Keratinocyte (primary cell): Measurements from ENCODE around the gene CACNA1C. TPM values are rescaled to one million over a fixed set of nuclear protein-coding genes. Genes with fewer than 3 reads are reported as not detected.

Experiments
- DNase-seq: peaks from one replicate; pipeline ENCODE4 v3.0.0-alpha.2; 2011; ENCODE audit warnings: low read depth, missing footprints, low spot score
- FAIRE-seq: peaks from 2 replicates; lab custom pipeline; 2011; peaks lifted over from hg19 to GRCh38; lab: Jason Lieb, UNC
- H2AFZ ChIP-seq: 2 replicates; pipeline ENCODE4 v1.6.0; 2012; ENCODE audit warnings: low read length, control low read depth, inconsistent platforms; ENCODE audit not compliant: control insufficient read depth
- H3K27ac ChIP-seq: 2 replicates; pipeline ENCODE4 v1.5.1; 2011; ENCODE audit warnings: low read length; ENCODE audit not compliant: control insufficient read depth, insufficient read depth
- H3K27me3 ChIP-seq: 3 replicates; pipeline ENCODE4 v1.6.0; 2011; ENCODE audit warnings: low read length; ENCODE audit not compliant: control insufficient read depth, insufficient read depth; ENCODE audit errors: extremely low read depth
- H3K36me3 ChIP-seq, 2 experiments: 2 replicates in 1 of 2; 3 replicates in 1 of 2; pipeline ENCODE4 v1.5.1; 2011; ENCODE audit warnings: low read length in 2 of 2, mild to moderate bottlenecking in 1 of 2; ENCODE audit not compliant: control insufficient read depth in 2 of 2, insufficient read depth in 2 of 2; ENCODE audit errors: extremely low read depth in 1 of 2
- H3K4me1 ChIP-seq: 3 replicates; pipeline ENCODE4 v1.5.1; 2011; ENCODE audit warnings: low read length; ENCODE audit not compliant: control insufficient read depth, insufficient read depth; ENCODE audit errors: extremely low read depth
- H3K4me2 ChIP-seq: 3 replicates; pipeline ENCODE4 v1.6.0; 2011; ENCODE audit warnings: low read depth, low read length; ENCODE audit not compliant: control insufficient read depth, insufficient read depth; ENCODE audit errors: extremely low read depth
- H3K4me3 ChIP-seq, 3 experiments: fragments of 200-600 bp in 1 of 3; sonication (generic) in 1 of 3; 2 replicates in 2 of 3; 3 replicates in 1 of 3; pipeline ENCODE4 v1.5.1; 2011 to 2016; ENCODE audit warnings: low read length in 3 of 3, mild to moderate bottlenecking in 3 of 3, control low read depth in 2 of 3, inconsistent platforms in 1 of 3, low read depth in 1 of 3, mixed read lengths in 1 of 3, mixed run types in 1 of 3, moderate library complexity in 1 of 3; ENCODE audit not compliant: control insufficient read depth in 2 of 3, insufficient read depth in 2 of 3; ENCODE audit errors: extremely low read depth in 1 of 3
- H3K79me2 ChIP-seq: 2 replicates; pipeline ENCODE4 v1.6.0; 2012; ENCODE audit warnings: low read length; ENCODE audit not compliant: control insufficient read depth, insufficient read depth
- H3K9ac ChIP-seq: 3 replicates; pipeline ENCODE4 v1.6.0; 2011; ENCODE audit warnings: low read length; ENCODE audit not compliant: control insufficient read depth, insufficient read depth; ENCODE audit errors: extremely low read depth
- H3K9me1 ChIP-seq: 3 replicates; pipeline ENCODE4 v1.6.0; 2011; ENCODE audit warnings: low read length; ENCODE audit not compliant: control insufficient read depth, insufficient read depth; ENCODE audit errors: extremely low read depth
- H3K9me3 ChIP-seq: 2 replicates; pipeline ENCODE4 v1.5.1; 2012; ENCODE audit warnings: low read depth, low read length; ENCODE audit not compliant: control insufficient read depth
- H4K20me1 ChIP-seq: 3 replicates; pipeline ENCODE4 v1.6.0; 2011; ENCODE audit warnings: low read length; ENCODE audit not compliant: control insufficient read depth, insufficient read depth; ENCODE audit errors: extremely low read depth
- EZH2 ChIP-seq: IDR thresholded peaks from one replicate; pipeline ENCODE4 v1.6.1; 2012; ENCODE audit warnings: inconsistent platforms, mild to moderate bottlenecking, low read length, moderate library complexity
- dilution Hi-C: fragments of 300-500 bp; cut with MboI; formaldehyde crosslinking; loops from one replicate; pipeline ENCODE4 v1.7.0; 2020; ENCODE audit warnings: low sequenced_read_pairs; ENCODE audit not compliant: extremely low pct_ligation_motif_present
- polyA plus RNA-seq, 5 experiments: library from polyadenylated mRNA; depleted of rRNA in 3 of 5; stranded (reverse) in 3 of 5; stranded (forward) in 1 of 5; unstranded in 1 of 5; fragments of >200 nt; gene quantifications; 1 replicate in 1 of 5; 2 replicates in 3 of 5; 3 replicates in 1 of 5; pipeline versions ENCODE4 v1.2.1 to v1.2.3, GENCODE V29; 2011 to 2012; ENCODE audit warnings: missing spikeins in 2 of 5, low read depth in 1 of 5, low replicate concordance in 1 of 5
- TF ChIP-seq, protein P1 (sequence below), 3 experiments: IDR thresholded peaks in 1 of 3; conservative IDR thresholded peaks in 1 of 3; optimal IDR thresholded peaks in 1 of 3; 2 replicates in 2 of 3; 3 replicates in 1 of 3; pipeline versions ENCODE3 to v1.5.1; 2011; ENCODE audit warnings: low read length in 3 of 3, mild to moderate bottlenecking in 3 of 3, moderate library complexity in 2 of 3, control low read depth in 1 of 3, inconsistent platforms in 1 of 3; ENCODE audit not compliant: insufficient read depth in 2 of 3; ENCODE audit errors: extremely low read depth in 1 of 3

CACNA1C gene
- polyA plus RNA-seq, 1 donor (not counting 4 experiments of a cell fraction or from before 2014, with no cell fraction given), result not detected

DNA sequence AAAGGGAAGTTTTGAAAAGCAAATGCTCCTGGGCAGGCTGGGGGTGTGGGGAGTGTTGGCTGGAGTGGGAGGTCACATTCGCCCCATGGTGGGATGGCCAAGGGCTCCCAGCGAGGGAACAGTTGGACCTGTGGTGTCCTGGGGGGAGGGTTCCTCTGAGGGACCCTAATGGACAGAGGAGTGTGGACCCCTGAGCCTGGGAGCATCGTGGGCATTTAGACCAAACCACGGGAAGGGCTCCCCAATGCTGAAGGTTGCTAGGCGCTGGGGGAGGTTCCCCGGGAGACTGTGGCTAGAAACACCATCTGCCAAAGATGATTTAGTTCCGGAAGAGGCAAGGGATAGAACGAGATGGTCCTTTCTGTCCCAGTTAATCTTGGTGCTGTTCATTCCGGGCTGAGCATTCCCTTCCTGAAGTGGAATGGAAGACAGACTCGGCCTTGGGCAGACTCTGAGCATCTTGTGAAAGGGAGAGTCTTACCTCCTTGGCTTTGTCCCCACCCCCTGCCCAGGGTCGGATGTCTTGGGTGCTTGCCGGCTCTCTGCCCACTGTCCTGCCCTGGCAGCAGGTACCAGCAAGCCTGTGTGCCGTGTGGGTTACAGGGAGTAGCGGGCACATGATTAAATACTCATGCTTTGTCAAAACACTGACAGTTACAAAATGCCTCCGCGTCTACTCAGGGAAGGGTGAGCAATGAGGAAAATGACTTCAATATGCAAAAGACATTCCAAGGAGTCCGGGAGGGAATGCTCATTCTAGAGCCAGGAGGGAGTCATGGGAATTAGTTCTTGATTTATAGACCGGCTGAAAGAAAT lies 215.9 kb downstream of the CACNA1C start:
- no peaks in the 10 kb centered on the region for H3K9me3 ChIP-seq
- DNase-seq, result peak; percentile 59
- dilution Hi-C loops, result no loop called here
- H3K9ac ChIP-seq, result no peak overlapping the region
- H3K79me2 ChIP-seq, result no peaks in the 10 kb centered on the region
- no peak overlapping the region for H3K4me3 ChIP-seq
- H4K20me1 ChIP-seq, result no peaks in the 10 kb centered on the region
- FAIRE-seq, result peak; percentile 78
- H3K27me3 ChIP-seq, result peaks cover 18% of the 10 kb centered on the region
- no peaks in the 10 kb centered on the region for H3K4me1 ChIP-seq
- no peak overlapping the region for H3K27ac ChIP-seq
- H2AFZ ChIP-seq, result peak overlapping the region; percentile 14
- no peak overlapping the region for H3K4me2 ChIP-seq
- no peaks in the 10 kb centered on the region for H3K36me3 ChIP-seq
- TF ChIP-seq, protein P1, sequence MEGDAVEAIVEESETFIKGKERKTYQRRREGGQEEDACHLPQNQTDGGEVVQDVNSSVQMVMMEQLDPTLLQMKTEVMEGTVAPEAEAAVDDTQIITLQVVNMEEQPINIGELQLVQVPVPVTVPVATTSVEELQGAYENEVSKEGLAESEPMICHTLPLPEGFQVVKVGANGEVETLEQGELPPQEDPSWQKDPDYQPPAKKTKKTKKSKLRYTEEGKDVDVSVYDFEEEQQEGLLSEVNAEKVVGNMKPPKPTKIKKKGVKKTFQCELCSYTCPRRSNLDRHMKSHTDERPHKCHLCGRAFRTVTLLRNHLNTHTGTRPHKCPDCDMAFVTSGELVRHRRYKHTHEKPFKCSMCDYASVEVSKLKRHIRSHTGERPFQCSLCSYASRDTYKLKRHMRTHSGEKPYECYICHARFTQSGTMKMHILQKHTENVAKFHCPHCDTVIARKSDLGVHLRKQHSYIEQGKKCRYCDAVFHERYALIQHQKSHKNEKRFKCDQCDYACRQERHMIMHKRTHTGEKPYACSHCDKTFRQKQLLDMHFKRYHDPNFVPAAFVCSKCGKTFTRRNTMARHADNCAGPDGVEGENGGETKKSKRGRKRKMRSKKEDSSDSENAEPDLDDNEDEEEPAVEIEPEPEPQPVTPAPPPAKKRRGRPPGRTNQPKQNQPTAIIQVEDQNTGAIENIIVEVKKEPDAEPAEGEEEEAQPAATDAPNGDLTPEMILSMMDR (optimal IDR thresholded peaks at IDR 0.05 in 1 of 3, IDR thresholded peaks at IDR 0.05 in 1 of 3, conservative IDR thresholded peaks at IDR 0.05 in 1 of 3; ENCODE audit: extremely low read depth in 1 of 3, insufficient read depth in 2 of 3, low read length in 3 of 3), result no peak
- TF ChIP-seq EZH2, result no peak
- H3K9me1 ChIP-seq, result no peaks in the 10 kb centered on the region

DNA sequence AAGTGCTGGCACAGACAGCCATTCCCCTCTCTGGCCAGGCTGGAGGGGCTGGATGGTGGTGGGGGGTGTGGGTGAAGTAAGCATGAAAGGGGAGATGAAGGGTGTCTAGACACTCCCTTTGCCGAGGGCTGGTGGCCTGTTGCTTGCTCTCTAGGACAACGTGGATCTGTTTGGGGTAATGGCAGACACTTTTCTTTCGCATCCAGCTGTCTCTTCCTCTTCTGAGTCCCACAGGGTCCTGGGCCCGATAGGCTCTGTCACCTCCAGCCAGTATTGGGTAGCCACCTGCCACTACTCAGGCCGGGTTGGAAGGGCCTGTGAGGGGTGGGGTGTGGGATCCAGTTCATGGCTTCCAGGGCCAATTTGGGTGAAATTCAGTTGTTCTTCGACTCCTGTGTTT lies 218.1 kb downstream of the CACNA1C start:
- no peak overlapping the region for H2AFZ ChIP-seq
- DNase-seq (no peak), FAIRE-seq (no peak)
- H3K27me3 ChIP-seq, result peaks cover 15% of the 10 kb centered on the region
- no peak for TF ChIP-seq EZH2
- TF ChIP-seq, protein P1 (optimal IDR thresholded peaks at IDR 0.05 in 1 of 3, IDR thresholded peaks at IDR 0.05 in 1 of 3, conservative IDR thresholded peaks at IDR 0.05 in 1 of 3; ENCODE audit: extremely low read depth in 1 of 3, insufficient read depth in 2 of 3, low read length in 3 of 3), result no peak
- no peak overlapping the region for H3K4me2 ChIP-seq
- no peaks in the 10 kb centered on the region for H4K20me1 ChIP-seq
- H3K9ac ChIP-seq, result no peak overlapping the region
- H3K4me1 ChIP-seq, result no peaks in the 10 kb centered on the region
- H3K9me1 ChIP-seq, result no peaks in the 10 kb centered on the region
- H3K79me2 ChIP-seq, result no peaks in the 10 kb centered on the region
- H3K36me3 ChIP-seq, result no peaks in the 10 kb centered on the region
- no peaks in the 10 kb centered on the region for H3K9me3 ChIP-seq
- no peak overlapping the region for H3K4me3 ChIP-seq
- dilution Hi-C loops, result no loop called here
- no peak overlapping the region for H3K27ac ChIP-seq
